HG03175 (cell line): ENCODE results near the gene NMNAT3.
A peak's percentile ranks its signal among the peaks of the same experiment; 100 is the strongest.

Source experiments
- ATAC-seq: cut with Tn5 transposase; IDR thresholded peaks from one replicate; pipeline ENCODE4 v1.9.1; 2021; ENCODE audit warnings: mild to moderate bottlenecking, moderate library complexity; ENCODE audit not compliant: unreplicated experiment

NMNAT3 gene

GRCh38 chr3:139524841-139525636, 152.7 kb downstream of the NMNAT3 start:
- no peak for ATAC-seq

DNA sequence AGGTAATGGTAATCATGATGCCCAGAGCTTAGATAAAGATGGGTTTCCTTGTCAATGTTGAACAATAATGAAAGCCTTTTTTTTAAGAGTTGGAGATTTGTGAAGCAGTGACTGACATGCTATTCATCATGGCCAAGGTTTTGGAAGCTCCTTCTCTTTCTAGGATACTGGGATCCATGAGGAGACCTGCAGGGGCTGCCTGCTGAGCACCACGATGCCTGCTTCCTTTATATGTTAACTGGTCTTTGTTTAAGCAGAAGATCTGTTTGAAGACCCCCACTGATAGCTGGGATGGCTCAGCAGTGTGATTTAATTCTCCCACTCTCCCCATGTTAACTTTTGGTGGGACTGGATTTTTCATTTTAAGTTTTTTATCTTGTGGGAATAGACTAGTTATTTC, 154.1 kb downstream of the NMNAT3 start:
- no peak for ATAC-seq

- ATAC-seq: no peak
Observed at GRCh38 chr3:139523166-139523565, 154.6 kb downstream of the NMNAT3 start.

GRCh38 chr3:139522421-139522820, 155.4 kb downstream of the NMNAT3 start:
- no peak for ATAC-seq

- no peak for ATAC-seq
Observed at GRCh38 chr3:139521816-139522215, 156.0 kb downstream of the NMNAT3 start.

DNA sequence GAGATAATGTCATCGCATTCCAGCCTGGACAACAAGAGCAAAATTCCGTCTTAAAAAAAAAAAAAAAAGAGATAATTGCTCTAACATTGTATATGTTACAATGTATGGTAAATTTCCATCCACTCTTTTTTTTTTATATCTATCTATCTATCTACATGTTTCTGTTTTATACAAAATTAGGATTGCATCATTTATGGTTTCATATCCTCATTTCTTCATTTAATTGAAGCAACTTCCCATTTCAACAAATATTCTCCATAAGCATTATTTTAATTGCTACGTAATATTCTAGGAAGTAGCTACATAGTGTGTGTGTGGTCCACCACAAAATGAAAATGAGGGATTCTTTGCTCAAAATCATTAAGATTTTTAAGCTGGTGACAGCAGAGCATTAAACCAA, 156.6 kb downstream of the NMNAT3 start:
- ATAC-seq: no peak

DNA sequence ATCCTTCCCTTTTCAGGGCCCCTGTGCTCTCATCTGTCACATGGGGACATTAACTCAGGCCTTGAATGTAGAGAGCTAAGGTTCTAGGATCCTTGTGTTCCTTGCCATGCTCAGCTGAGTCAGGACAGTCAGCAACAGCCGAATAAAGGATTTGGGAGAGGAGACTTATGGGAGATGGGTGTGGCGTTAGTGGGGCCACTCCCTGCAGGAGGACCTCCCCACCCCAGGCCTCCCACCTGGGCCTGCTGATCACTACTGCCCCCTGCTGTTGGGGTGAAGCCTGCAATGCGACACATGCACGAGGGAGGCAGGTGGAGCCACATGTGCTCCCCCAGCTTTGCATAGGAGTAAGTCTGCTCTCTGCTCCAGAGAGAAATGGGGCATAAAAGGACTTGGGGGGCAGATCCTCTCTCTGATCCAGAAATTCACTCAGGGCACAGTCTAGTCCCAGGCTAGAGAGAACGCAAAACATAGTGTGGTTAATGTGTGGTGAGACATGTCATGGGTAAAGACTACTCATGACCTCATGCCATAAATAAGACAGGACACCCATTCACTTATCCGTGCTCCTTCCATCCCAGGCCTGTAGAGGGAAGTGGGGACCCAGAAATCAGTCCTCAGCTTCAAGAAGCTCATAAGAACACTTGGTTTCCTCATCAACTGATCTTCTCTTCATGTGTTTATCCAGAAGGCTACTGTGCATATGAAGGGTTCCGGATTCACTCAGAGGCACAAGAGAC, 157.6 kb downstream of the NMNAT3 start:
- peak; percentile 41 for ATAC-seq

DNA sequence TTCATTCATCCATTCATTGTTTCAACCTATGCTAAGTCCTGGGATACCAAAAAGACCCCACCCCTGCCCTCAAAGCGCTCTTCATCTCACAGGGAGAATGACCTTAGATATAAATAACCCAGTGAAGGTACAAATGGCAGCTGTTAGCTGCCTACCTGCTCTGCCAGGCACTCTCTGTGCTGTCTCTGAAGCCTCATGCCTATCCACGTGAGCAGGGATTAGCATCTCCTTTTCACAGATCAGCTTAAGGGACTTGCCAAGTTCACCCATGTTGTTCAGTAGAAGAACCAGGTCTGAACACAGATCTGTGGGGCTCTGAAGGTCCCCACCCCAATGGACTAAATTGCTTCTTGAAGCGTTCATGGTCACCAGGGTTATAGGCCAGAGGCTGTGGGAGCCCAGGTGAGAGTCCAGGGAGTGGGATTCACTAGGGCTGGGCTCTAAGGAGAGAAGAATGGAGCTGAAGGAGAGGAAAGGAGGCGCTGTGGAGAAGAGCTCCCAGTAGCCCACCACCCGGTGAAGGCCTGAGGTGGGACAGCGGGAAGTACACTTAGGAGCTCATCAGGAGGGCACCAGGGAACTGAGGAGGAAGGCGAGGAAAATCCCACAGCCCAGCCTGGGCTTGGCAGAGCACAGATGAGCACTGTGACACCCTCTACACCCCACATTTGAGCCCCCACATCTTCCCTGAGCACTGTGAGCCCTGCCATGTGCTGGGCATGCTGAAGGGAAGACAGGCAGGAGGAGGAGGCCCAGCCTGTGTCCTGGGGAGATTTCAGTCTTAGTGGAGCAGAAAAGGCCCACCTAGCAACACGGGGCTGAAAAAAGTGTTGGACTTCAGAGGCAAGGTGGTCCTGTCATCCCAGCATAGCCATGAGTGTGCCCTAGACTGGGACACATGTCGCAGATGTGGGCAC, 158.6 kb downstream of the NMNAT3 start:
- ATAC-seq: no peak

DNA sequence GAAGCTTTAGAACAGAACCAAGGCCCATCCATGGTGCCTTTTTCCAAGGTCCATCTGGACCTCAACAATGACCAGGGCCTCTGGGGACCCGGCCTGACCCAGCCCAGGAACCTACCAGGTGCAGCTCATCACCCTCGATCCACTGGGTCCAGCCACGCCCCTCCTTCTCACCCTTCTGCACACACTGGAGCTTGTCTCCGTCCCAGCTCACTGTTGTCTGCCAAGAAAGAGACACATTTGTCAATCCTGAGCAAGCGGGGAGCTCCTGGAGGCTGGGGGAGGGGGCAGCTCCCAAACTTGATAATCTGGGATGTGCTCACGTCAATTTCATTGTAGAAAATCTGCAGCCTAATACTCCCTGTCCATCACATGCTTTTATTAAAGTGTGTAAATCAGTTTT, 159.5 kb downstream of the NMNAT3 start:
- ATAC-seq: no peak

GRCh38 chr3:139517321-139518065, 160.3 kb downstream of the NMNAT3 start:
- ATAC-seq: no peak

- ATAC-seq: no peak
Observed at GRCh38 chr3:139514741-139515140, 163.0 kb downstream of the NMNAT3 start.
